ENCODE data around the gene PDCL3.

The PDCL3 gene

GRCh38 chr2:100542418-100542817 is 20.4 kb upstream of the PDCL3 start:
- no peak overlapping the region for H3K4me3 ChIP-seq (ENCODE audit: severe bottlenecking)
- H3K27ac ChIP-seq (ENCODE audit: poor library complexity, severe bottlenecking), result no peak overlapping the region
- H3K27me3 ChIP-seq (ENCODE audit: insufficient read depth, poor library complexity, severe bottlenecking), result no peaks in the 10 kb centered on the region
- no peaks in the 10 kb centered on the region for H3K9me3 ChIP-seq (ENCODE audit: severe bottlenecking)
- no peak for DNase-seq (ENCODE audit: low spot score)
- H3K36me3 ChIP-seq (ENCODE audit: low read depth), result no peaks in the 10 kb centered on the region
- H3K4me1 ChIP-seq (ENCODE audit: insufficient read depth, poor library complexity, severe bottlenecking), result no peaks in the 10 kb centered on the region
- ATAC-seq (ENCODE audit: low read depth), result no peak
- no peak for TF ChIP-seq CTCF (IDR thresholded peaks at IDR 0.05; ENCODE audit: poor library complexity, severe bottlenecking)

- Histone ChIP-seq H3K27me3 (ENCODE audit: insufficient read depth, poor library complexity, severe bottlenecking) (no peaks in the 10 kb centered on the region), H3K4me3 (ENCODE audit: severe bottlenecking) (no peak overlapping the region), H3K27ac (ENCODE audit: poor library complexity, severe bottlenecking) (no peak overlapping the region), H3K9me3 (ENCODE audit: severe bottlenecking) (no peaks in the 10 kb centered on the region), H3K4me1 (ENCODE audit: insufficient read depth, poor library complexity, severe bottlenecking) (no peaks in the 10 kb centered on the region), H3K36me3 (ENCODE audit: low read depth) (no peaks in the 10 kb centered on the region)
- no peak for TF ChIP-seq CTCF (IDR thresholded peaks at IDR 0.05; ENCODE audit: poor library complexity, severe bottlenecking)
- no peak for DNase-seq (ENCODE audit: low spot score)
- no peak for ATAC-seq (ENCODE audit: low read depth)
These were observed 17.7 kb upstream of the PDCL3 start for GRCh38 chr2:100544911-100545596.

GRCh38 chr2:100546469-100546868 is 16.3 kb upstream of the PDCL3 start:
- Histone ChIP-seq H3K27ac (ENCODE audit: poor library complexity, severe bottlenecking) (no peak overlapping the region), H3K36me3 (ENCODE audit: low read depth) (no peaks in the 10 kb centered on the region), H3K9me3 (ENCODE audit: severe bottlenecking) (no peaks in the 10 kb centered on the region), H3K4me1 (ENCODE audit: insufficient read depth, poor library complexity, severe bottlenecking) (no peaks in the 10 kb centered on the region), H3K27me3 (ENCODE audit: insufficient read depth, poor library complexity, severe bottlenecking) (no peaks in the 10 kb centered on the region), H3K4me3 (ENCODE audit: severe bottlenecking) (no peak overlapping the region)
- no peak for ATAC-seq (ENCODE audit: low read depth)
- no peak for DNase-seq (ENCODE audit: low spot score)
- TF ChIP-seq CTCF (IDR thresholded peaks at IDR 0.05; ENCODE audit: poor library complexity, severe bottlenecking), result no peak

GRCh38 chr2:100548771-100549170 is 14.0 kb upstream of the PDCL3 start:
- H3K9me3 ChIP-seq (ENCODE audit: severe bottlenecking), result no peaks in the 10 kb centered on the region
- no peak overlapping the region for H3K4me3 ChIP-seq (ENCODE audit: severe bottlenecking)
- no peaks in the 10 kb centered on the region for H3K27me3 ChIP-seq (ENCODE audit: insufficient read depth, poor library complexity, severe bottlenecking)
- H3K4me1 ChIP-seq (ENCODE audit: insufficient read depth, poor library complexity, severe bottlenecking), result no peaks in the 10 kb centered on the region
- DNase-seq (ENCODE audit: low spot score), result no peak
- no peak for ATAC-seq (ENCODE audit: low read depth)
- H3K36me3 ChIP-seq (ENCODE audit: low read depth), result no peaks in the 10 kb centered on the region
- no peak for TF ChIP-seq CTCF (IDR thresholded peaks at IDR 0.05; ENCODE audit: poor library complexity, severe bottlenecking)
- H3K27ac ChIP-seq (ENCODE audit: poor library complexity, severe bottlenecking), result no peak overlapping the region

- Histone ChIP-seq H3K27me3 (ENCODE audit: insufficient read depth, poor library complexity, severe bottlenecking) (no peaks in the 10 kb centered on the region), H3K36me3 (ENCODE audit: low read depth) (no peaks in the 10 kb centered on the region), H3K4me3 (ENCODE audit: severe bottlenecking) (no peak overlapping the region), H3K4me1 (ENCODE audit: insufficient read depth, poor library complexity, severe bottlenecking) (no peaks in the 10 kb centered on the region), H3K27ac (ENCODE audit: poor library complexity, severe bottlenecking) (no peak overlapping the region), H3K9me3 (ENCODE audit: severe bottlenecking) (no peaks in the 10 kb centered on the region)
- TF ChIP-seq CTCF (IDR thresholded peaks at IDR 0.05; ENCODE audit: poor library complexity, severe bottlenecking), result no peak
- DNase-seq (ENCODE audit: low spot score) (no peak), ATAC-seq (ENCODE audit: low read depth) (no peak)
These were observed 11.5 kb upstream of the PDCL3 start for GRCh38 chr2:100551303-100551702.

Measured in RWPE2 (cell line).